Measurements from ENCODE around the gene PPAN.
A peak's percentile ranks its signal among the peaks of the same experiment; 100 is the strongest.

Gene PPAN

GRCh38 chr19:10092648-10093294, 13.4 kb upstream of the PPAN start:
- no peak for DNase-seq

- no peak for DNase-seq
These were observed 12.6 kb upstream of the PPAN start for GRCh38 chr19:10093295-10094186.

DNA sequence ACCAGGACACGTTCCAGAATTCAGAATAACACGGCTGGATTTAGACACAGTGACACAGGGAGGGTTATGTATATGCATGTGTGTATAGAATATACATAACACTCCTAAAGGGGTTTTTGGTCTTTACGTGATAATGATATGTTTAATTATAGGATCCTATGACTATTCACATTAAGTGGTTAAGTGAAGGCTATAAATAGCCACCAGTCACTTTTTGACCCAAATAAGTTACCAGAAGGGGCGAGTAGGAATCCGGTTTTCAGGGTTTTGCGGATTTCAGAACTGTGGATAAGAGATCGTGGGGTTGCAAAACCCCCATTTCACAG, 10.6 kb upstream of the PPAN start:
- DNase-seq = no peak

DNA sequence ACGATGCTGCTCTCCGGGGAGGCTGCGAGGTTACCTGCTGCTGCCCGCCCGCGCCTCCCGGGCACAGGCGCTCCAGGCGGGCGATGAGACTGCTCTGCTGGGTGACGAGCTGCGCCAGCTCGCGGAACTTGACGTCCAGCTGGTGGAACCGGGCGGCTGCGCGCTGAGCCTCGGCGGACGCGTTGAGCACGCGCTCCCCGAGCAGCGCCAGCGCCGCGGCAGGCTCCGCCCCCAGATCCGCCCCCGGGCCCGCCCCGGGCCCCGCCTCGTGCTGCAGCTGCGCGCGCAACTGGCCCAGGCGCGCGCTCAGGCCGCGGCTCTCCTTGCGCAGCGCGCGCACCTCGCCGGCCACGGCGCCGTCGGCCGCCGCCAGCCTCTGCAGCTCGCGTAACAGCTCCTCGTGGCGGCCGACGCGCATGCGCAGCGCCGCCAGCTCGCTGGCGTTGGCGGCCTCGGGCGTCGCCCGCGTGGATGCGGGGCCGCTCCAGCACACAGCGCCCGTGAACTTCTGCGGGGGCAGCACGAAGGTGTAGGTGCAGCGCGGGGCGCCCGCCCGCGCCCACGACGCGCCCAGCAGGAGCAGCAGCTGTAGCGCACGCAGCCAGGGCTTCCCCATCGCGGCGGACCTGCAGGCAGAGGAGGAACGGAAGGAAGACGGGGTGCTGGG, 10.1 kb upstream of the PPAN start:
- peak; percentile 89 to 97 (median 96) for DNase-seq

DNA sequence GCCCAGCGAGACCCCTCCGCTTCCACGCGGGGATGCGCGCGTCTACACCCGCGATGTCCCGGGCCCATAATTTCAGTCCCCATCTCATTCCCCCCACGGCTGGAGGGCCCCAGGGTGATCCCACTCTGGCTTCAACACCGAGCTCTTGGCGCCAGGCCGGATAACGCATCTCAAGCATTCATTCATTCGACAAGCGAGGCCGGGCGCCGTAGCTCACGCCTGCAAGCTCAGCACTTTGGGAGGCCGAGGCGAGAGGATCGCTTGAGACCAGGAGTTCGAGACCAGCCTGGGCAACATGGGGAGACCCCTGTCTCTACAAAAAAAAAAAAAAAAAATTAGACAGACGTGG, 9.6 kb upstream of the PPAN start:
- DNase-seq = peak in 1 of 3 experiments; percentile 87

- DNase-seq = no peak
These were observed 5.9 kb upstream of the PPAN start for GRCh38 chr19:10100163-10100785.

DNA sequence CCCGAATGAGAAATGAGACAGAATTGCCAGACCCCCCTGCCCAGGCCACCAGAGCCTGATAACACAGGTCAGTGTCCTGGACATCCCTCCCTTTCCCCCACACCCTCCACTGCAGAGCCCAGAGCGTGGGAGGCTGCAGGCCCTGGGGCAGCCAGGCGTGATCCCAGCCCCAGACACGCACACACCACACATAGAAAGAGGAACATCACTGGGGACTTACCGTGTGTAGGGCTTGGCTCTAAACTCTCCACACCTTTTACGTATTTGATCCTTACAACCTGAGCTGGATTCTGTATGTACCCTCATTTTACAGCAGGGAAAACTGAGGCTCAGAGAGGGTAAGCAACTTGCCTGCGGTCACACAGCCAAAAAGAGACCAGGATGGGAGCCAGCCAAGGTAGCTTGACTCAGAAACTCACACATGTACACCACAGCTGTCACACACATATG, 3.4 kb upstream of the PPAN start:
- no peak for DNase-seq

DNA sequence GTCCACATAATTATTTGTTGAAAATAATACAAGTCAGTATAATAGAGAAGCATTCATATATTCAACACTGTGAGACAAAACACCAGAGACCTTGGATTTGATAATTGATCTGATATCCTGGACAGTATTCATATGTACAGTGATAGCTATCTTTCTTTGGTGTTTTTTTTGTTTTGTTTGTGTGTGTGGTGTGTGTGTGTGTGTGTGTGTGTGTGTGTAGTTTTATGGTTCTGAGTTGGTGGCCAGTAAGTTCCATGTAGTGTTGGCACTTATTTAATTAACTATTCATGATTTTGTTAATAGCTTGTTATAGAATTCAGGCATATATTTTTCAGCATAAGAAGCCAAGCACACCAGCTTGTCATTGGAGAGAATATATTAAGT, 2.0 kb upstream of the PPAN start:
- no peak for DNase-seq

- DNase-seq = no peak
These were observed 1.3 kb upstream of the PPAN start for GRCh38 chr19:10104665-10105508.

GRCh38 chr19:10105509-10106099, 558 bp upstream of the PPAN start:
- no peak for DNase-seq

GRCh38 chr19:10107254-10107653, 1.1 kb downstream of the PPAN start:
- DNase-seq = no peak

DNA sequence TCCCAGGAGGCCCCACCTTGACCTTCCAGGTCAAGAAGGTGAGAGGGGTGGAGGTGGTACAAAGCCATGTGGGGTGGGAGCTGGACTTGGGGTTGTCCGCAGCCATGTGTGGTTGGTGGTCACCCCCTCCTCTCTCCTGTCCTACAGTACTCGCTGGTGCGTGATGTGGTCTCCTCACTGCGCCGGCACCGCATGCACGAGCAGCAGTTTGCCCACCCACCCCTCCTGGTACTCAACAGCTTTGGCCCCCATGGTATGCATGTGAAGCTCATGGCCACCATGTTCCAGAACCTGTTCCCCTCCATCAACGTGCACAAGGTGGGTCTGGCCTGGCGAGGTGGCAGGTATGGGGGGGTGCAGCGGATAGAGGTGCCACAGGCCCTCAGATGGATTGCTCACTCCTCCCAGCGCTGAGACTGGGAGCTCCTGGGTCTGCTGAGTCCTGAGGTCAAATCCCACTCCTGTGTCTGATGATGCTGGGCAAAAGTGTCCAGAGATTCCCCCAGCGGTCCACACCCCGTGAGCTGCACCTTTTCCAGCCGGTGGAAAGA, 1.7 kb downstream of the PPAN start:
- no peak for DNase-seq

GRCh38 chr19:10109528-10109927, 3.4 kb downstream of the PPAN start:
- no peak for DNase-seq

DNA sequence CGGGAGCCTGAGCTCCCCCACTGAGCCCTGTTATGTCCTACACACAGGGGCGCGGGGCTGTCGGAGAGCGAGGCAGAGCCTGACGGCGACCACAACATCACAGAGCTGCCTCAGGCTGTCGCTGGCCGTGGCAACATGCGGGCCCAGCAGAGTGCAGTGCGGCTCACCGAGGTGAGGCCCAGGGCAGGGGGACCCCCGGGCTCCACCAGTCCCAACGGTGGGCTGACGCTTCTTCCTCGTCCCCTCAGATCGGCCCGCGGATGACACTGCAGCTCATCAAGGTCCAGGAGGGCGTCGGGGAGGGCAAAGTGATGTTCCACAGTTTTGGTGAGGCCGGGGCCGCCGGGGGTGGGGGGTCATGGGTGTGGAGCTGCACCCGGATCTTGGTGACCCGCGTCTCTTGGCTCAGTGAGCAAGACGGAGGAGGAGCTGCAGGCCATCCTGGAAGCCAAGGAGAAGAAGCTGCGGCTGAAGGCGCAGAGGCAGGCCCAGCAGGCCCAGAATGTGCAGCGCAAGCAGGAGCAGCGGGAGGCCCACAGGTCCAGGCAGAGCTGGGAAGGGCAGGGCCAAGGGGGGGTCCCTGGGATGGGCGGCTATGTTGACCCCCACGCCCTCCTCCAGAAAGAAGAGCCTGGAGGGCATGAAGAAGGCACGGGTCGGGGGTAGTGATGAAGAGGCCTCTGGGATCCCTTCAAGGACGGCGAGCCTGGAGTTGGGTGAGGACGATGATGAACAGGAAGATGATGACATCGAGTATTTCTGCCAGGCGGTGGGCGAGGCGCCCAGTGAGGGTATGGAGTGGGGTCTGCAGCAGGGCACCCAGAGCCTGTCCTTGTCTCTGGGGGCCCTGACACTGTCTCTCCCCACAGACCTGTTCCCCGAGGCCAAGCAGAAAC, 4.2 kb downstream of the PPAN start:
- DNase-seq = no peak

DNA sequence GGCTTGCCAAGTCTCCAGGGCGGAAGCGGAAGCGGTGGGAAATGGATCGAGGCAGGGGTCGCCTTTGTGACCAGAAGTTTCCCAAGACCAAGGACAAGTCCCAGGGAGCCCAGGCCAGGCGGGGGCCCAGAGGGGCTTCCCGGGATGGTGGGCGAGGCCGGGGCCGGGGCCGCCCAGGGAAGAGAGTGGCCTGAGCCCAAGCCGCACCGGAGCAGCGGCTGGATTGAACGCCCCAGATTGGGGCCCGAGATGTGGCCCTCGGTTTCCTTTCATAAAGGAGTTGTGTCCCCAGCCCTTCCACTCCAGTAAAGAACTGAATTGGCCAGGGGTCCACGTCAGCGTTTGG, 4.8 kb downstream of the PPAN start:
- DNase-seq = no peak

DNA sequence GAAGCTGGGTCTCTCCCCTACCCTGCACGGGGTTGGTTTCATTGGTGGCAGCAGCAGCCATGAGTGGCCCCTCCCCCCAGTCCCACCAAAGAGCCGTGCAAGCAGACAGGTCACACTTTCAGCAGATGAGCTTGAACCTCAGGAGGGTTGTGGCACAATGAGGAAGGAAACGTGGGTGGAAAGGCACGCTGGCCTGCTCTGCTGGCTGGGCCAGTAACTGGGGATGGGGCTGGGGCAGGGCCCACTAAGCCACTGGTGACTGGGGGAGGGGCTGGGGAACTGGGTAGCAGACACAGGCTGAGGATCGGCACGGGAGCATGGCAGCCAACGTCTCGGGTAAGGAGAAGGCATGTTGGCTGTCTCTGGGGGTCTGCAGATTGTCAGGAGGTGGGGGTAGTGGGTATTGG, 5.2 kb downstream of the PPAN start, which contains the start of gene P2RY11:
TSS of gene P2RY11 (plus strand) at position 289 of the 407 bp plus-strand sequence. CDS start at position 318, 29 bp downstream.
- DNase-seq = no peak

GRCh38 chr19:10112037-10112761, 6.0 kb downstream of the PPAN start:
- DNase-seq = no peak

- DNase-seq = peak; percentile 2 to 48 (median 38)
These were observed 6.9 kb downstream of the PPAN start for GRCh38 chr19:10112895-10113591.

GRCh38 chr19:10113592-10113963, 7.4 kb downstream of the PPAN start:
- peak in 1 of 3 experiments; percentile 33 for DNase-seq

Data from NCI-H1417 (cell line).